GM21381 (cell line): Measurements from ENCODE around the gene KCNB1.

ENCODE experiments used
- ATAC-seq: cut with Tn5 transposase; IDR thresholded peaks from one replicate; pipeline ENCODE4 v1.9.1; 2021; ENCODE audit warnings: mild to moderate bottlenecking, moderate library complexity; ENCODE audit not compliant: unreplicated experiment

KCNB1 gene

DNA sequence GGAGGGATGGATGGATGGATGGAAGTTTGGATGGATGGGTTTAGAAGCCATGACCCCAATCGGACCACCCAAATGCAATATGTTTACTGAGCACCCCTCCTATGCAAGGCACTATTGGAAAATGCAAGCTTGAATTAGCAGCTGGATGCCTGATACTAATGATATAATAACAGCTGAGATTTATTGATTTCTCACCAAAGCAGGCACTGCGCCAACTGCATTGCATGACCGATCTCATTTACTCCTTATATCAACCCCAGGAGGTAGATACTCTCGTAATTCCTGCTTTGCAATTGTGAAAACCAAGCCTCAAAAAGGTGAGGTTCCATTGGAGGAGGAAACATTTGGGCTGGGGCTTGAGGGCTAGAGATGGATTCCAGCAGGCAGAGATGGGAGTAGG is 89.7 kb downstream of the KCNB1 start:
- no peak for ATAC-seq

DNA sequence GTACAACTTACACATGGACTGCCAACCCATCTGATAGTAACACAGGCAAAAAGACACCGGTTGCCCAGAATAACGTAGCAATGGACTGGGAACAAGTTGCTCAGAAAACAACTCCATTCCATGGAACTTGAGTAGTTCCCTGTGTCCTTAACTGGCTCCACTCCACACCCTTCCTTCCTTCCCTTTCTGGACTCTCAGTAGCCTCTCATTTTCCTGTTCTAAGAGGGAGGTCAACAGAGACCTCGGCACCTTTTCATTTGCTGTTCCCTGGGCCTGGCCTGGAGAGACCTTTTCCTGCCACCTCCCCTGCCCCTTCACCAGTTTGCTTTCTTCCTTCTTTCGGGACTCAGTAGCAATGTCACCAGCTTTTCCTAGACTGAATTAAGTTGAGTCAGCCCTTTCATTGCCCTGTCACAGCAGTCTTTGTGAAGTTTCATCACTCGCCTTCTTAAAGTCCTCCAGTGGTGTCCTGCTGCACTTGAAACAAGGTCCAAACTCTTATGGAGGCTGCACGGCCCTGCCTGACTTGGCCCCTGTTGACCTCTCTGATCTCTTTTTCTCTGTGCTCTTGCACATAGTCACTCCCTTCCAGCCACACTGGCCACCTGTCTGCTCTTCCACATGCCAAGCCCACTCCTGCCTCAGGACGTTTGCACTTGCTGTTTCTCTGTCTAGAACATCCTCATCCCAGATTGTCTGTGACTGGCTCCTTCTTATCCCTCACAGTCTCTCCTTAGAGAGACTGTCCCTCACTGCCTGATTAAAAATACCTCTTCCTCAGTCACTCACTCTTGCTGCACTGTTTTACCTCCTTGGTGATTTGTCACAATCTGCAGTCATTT is 90.8 kb downstream of the KCNB1 start:
- no peak for ATAC-seq

DNA sequence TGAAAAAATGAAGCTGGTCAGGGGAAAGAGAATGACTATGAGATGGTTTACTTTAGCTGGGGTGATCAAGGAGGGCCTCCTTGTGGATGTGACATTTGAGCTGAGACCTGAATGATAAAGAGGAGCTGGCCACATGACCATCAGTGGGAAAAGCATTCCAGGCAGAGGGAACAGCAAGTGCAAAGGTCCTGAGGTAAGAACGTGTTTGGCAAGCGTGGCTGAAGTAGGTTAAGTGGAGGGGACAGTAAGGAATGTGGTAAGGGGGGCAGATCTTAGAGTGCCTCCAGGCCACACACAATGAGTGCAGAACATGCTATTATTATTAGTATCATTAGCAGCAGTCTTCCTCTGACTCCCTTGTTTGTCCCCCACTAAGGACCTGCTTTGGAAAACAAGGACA is 92.6 kb downstream of the KCNB1 start:
- ATAC-seq: no peak

DNA sequence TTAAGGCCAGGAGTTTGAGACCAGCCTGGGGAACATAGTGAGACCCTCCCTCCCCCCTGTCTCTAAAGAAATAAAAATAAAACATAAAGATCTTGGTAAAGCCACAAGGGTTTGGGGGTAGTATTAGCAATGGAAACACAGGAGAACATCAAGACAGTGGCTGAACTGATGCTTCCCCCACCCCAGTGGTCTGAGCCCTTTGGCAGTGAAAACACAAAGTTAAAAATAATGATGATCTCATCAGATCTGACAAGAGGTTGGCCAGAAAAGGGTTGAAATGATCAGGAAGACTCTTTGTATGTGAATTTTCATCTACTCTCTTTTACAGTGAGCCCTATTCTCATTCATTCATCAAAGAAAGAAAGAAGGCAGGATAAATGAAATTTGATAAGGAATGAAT is 93.7 kb downstream of the KCNB1 start:
- ATAC-seq: no peak

DNA sequence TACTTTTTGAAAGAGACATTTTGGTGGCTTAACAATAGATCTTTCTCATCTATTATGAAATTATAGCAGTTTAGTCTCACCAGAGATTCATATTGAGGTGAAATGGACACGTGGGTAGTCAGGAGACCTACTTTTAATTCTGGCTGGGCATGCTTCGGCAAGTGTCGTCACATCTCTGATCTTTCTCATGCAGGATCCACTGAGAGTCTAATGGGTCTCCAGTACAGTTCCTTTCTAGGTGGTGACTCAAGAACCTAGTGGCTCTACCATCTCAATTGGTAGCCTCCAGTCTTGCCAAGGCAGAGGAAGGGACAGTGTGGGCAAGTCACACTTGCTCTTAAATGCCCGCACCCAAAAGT is 94.9 kb downstream of the KCNB1 start:
- no peak for ATAC-seq

DNA sequence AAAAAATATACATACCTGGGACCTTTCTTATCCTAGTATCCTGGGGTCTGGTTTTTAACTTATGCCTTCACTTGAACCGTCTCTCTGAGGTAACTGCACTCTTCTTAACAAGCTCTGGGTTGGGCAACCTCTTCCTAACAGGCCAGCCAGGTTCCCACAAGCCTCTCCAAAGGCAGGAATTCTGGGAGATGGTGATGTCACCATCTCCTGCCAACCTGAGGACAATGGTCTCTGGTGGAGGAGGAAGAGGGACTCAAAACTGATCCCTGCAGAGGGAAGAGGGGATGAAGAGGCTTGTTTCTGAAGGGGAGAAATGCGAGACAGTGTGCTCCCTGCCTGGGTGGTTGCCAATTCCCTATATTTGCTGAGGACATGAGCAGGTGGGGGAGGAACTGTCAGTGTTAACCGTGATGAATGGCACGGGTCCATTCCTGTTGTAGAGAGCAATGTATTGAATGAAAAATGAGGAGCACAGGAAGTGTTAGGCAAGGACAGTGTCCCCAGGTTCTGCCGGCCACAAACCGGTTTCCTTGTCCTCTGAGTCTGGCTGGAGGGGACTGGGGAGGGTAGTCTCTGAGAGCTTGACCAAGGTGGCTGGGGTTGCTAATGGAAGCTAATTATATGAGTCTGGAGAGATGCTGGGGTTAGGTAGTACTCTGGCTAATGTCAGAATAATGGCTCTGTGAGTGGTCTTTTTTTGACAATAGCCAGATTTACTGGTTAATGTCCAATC is 95.5 kb downstream of the KCNB1 start:
- no peak for ATAC-seq

DNA sequence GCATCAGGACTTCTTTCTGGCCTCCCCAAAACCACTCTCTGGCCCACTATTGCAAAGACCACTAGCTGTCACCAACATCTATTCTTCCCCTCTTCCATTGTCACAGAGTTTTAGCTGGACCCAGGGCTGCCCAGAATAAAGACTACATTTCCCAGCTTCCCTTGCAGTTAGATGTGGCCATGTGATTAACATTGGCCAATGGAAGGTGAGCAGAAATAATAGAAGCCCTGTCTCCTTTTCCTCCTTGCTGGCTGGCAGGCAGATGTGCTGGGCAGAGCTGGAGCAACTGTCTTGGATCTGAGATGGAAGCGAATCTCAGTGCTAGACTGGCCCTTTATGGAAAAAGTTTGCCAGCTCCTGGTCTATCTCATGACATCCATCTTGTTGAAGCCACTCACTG is 97.0 kb downstream of the KCNB1 start:
- no peak for ATAC-seq

DNA sequence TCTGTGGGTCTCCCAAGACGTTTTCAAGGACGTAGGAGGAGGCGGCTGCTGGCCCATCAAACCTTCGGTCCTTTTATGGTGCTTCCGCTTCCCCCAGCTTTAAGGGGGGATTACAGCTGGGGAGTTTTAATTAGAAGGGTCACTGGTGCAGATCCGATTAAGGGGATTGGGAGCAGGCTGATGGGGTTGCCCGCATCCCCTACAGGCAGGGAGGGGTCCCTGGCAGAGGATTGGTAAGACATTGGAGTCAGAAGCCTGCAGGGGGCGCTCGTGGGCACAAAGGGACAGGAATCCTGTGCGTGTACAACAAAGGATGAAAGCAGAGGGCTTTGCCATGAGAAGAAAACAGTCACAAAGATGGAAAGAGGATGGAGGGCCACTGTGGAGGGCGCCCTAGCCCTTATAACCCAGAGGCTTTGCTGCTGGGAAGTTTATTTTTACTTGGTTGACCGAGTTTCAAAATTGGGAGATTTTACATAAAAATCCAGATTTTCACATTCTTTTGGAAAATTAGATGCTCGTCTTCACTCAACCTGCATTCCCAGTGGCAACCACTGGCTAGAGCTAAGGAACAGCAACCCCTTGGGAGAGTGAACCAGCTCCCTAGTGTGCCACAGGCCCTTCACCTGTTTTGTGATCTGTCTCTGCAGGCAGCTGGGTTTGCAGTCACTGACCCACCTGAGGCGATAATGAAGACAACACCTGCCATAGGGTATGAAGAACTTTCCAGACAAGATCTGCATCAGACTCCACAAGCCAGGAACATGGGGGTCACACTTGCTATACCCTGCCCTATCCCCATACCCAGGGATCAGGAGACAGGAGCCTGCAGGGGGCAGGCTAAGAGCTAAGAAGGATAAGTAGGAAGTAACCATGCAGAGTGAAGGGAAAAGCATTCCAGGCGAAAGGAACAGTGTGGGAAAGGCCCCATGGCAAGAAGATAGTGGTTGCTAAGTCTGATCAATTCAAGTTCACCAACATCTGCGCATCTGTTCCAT is 97.7 kb downstream of the KCNB1 start:
- no peak for ATAC-seq

DNA sequence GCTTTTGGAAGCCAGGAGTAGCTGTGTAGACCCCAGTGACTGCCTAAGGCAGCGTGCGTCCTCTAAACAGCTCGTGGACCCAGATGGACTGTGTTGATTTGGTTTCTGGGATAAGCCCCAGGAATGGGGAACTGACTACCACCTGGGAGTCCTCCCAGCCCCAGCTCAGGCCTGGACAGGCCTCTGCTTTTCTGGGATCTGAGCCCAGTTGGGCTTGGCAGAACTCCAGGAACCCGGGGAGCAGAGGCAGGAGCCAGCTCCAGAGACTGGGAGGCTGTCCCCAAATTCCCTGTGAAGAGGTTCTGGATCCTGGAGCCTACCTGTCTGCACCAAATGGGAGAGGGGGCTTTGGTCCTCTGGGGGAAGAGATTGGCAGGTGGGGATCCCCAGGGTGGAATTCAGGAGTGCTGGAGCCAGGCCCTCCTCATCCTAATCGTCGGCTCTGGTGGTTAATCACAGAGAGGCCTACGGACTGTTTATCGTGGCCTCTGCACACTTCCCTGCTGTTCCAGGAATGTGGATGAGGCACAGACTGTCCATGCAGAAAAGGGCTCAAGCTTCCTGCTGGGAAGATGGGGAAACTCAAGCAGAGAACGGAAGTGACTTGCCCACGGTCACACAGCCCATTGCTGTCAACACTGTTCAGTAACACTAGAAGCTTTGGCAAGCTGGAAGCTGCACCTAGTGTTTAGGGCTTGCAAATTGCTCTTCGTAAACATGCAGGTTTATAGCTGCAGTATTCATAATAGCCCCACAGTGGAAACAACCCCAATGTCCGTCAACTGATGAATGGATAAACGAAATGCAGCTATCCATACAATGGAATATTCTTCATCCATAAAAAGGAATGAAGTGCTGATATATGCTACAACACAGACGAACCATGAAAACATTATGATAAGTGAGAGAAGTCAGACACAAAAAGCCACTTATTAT is 100.6 kb downstream of the KCNB1 start:
- no peak for ATAC-seq

DNA sequence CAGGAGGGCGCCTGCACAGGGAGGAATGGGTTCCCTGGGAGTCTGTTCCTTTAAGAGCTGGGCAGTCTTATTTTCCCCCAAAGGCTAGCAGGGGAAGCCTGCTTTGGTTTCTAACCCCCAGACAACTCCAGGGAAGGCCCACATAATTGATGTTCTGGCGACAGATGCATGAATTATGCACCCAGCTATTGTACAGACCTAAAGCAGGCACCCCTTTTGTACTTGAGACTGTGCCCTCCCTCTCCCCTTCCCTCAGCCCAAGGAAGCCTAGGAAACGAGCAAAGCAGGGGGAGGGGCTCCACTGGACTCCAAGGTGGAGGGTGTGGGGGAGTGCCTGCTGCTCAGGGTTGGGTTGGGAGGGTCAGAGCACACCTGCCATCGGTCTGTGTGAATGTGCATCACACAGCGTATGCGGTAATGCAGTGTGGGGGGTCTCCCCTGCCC is 102.1 kb downstream of the KCNB1 start:
- ATAC-seq: no peak

DNA sequence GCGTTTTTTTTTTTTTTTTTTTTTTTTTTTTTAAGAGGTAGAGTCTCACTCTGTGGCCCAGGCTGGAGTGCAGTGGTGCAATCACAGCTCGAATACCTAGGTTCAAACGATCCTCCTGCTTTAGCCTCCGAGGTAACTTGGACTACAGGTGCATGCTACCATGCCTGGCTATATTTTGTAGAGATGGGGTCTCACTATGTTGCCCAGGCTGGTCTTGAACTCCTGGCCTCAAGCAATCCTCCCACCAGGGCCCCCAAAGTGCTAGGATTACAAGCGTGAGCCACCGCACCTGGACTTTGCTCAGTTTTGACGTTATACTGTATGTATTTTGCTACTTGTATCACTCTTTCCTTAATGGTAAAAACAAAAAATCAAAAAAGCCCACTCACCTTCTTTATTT is 103.1 kb downstream of the KCNB1 start:
- ATAC-seq: no peak

DNA sequence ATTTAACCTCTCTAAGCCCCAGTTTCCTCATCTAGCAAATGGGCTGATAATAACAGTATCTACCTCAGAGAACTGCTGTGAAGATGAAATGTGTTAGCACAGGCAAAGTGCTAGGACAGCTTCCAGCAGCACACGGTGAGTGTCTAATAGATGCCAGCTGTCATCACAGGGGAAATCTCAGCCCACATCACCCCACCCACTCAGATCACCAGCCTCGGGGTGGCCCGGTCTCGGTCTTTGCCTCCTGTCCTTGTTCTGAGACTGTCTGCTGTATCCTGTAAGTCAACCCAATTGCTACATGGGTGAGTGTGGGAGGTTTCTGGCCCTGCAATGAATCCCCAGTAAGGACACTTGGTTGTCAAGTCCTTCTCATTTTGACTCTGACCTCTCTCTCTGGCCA is 105.1 kb downstream of the KCNB1 start:
- ATAC-seq: no peak

DNA sequence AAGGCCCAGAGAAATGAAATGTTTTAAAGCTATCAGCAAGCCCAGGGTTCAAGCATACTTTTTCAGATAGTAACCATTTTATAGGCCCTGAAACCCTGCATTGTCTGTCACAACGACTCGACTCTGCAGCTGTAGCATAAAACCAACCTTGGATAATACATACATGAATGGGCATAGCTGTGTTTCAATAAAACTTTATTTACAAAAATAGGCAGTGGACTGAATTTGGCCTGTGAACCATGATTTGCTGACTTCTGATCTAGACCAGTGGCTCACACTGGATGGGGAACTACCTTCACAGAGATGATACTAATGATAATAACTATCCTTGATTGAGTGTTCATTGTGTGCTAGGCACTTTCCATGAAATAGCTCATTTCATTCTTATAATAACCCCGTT is 107.3 kb downstream of the KCNB1 start:
- no peak for ATAC-seq

DNA sequence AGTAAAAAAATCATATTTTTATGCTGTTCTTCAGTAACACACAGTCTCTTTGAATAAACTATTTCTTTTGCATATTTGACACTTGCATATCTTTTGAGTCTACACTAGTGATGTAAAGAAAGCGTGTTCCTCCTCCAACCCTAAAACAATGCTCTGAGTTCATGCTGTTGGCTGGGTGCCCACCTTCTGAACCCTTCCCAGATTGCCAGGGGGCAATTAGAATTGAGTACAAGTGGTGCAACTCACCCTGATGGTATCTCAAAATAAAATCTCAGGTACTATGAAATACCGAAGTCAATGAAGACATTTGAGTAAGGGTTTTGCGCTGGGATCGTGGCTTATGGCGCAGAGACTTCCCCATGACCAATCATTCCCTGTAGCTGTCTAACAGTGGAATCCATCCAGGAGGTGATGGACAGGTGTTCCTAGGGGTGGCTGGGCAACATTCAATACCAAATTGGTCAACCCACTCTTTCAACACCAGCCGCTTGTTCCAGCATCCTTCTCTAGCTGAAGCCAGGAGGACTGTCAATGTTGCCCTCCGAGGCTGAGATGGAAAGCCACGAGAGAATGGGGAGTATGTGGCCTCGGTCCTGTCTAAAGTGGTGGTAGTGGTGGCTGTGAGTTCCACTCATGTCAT is 110.3 kb downstream of the KCNB1 start:
- no peak for ATAC-seq

DNA sequence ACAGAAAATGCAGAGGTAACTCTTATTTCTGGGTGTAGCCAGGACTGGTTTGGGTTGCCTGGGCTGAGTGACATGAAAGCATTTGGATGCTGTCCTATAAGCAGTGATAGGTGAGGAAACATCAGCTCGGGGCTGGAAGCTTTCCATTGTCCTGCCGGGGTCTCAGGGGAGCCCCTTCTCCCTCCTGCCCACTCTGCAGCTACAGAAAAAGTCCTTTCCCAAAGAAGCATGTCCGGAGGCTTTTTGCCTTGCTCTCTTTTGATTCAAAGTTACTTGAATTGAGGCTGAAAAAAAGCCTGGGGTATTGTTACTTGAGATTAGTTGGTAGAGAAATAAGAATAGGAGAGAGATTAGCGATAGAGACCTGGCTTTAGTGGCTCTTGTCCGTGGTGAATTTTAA is 113.9 kb downstream of the KCNB1 start:
- ATAC-seq: no peak

DNA sequence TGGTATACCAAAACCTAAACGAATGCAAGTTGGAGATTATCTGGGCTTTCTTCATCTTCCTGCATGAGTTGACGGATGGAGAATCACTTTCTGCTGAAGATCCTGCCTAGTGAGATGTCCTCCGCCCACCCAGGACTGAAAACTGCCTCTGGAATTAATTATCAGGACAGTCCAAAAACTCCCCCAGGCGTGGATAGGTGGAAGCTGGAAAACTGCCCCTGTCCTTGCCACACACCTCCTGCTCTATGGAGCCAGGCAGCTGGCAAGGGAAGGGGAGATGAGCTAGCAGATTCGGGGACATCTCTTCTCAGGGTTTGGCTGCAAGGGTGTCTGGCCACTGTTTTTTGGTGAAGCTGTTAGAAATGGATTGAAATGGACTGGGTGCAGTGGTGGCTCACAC is 115.4 kb downstream of the KCNB1 start:
- ATAC-seq: no peak

DNA sequence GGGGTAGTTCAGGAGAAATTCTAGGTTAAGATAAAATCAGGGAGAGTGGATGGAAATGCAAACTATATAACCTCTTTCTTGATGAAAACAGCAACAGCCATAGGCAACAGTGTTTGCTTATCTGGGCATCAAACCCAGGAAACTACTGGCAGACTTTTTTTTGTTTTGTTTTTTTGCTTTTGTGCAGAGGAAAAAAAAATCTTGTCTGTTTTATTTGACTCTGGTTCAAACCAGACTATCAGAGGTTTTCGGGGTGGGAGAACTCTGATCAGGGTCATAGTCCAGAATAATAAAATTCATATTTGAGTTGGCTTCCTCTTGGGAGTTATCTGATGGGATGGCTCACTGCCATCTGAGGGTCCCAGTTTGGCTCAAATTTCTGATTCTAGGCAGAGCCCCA is 115.8 kb downstream of the KCNB1 start:
- no peak for ATAC-seq

DNA sequence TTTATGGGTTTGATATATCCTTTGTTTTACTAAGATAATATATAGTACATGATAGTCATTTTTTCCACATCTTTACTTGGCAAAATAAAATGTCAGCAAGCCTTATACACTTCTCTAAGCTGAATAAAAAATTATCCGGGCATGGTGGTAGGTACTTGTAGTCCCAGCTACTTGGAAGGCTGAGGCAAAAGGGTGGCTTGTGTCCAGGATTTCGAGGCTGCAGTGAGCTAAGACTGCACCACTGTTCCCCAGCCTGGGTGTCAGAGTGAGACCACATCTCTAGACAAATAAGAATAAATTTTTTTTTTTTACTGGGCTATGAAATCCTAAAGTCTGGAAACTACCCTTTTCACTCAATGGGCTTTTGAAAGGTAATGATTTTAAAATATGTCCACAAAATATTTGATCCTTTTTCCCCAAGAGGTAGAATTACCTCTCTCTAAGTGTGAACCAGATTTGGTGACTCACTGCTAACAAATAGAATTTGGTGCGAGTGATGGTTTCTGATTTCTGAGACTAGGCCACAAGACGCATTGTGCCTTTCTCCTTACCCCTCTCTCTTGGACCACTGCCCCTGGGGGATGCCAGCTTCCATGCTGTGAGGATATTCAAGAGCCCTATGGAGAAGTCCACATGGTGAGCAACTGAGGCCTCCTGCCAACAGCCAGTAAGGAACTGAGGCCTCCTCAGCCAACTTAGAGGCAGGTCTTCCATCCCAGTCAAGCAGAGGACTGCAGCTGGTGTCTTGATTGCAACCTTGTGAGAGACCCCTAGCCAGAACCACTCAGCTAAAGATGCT is 120.4 kb downstream of the KCNB1 start:
- no peak for ATAC-seq
